Subcutaneous adipose tissue (tissue), 4 donors: ENCODE data around the gene APPL2. TPM values are rescaled to one million over a fixed set of nuclear protein-coding genes. Genes with fewer than 3 reads are reported as not detected.

ENCODE experiments used
- CTCF ChIP-seq: fragments of 450-650 bp; IDR thresholded peaks from one replicate; pipeline ENCODE4 v1.5.1; 2016; ENCODE audit warnings: low read depth, mild to moderate bottlenecking, control low read depth, antibody characterized with exemption, moderate library complexity
- total RNA-seq, 4 donors: library from RNA; depleted of rRNA; stranded (reverse); fragments of >200 nt; gene quantifications; one replicate each; pipeline ENCODE4 v1.1.0, GENCODE V29; 2016

APPL2 gene
- total RNA-seq, 4 donors from 2014 or later: 64.6 to 127 (median 94.1) TPM

GRCh38 chr12:105214148-105214547 lies 21.8 kb downstream of the APPL2 start:
- TF ChIP-seq CTCF: no peak

GRCh38 chr12:105212438-105212837 lies 23.5 kb downstream of the APPL2 start:
- no peak for TF ChIP-seq CTCF

- TF ChIP-seq CTCF: no peak
Observed at GRCh38 chr12:105209091-105209490, 26.9 kb downstream of the APPL2 start.

GRCh38 chr12:105206686-105207374 lies 29.1 kb downstream of the APPL2 start:
- no peak for TF ChIP-seq CTCF

GRCh38 chr12:105205322-105206048 lies 30.5 kb downstream of the APPL2 start:
- TF ChIP-seq CTCF: no peak

- no peak for TF ChIP-seq CTCF
Observed at GRCh38 chr12:105204916-105205315, 31.1 kb downstream of the APPL2 start.

GRCh38 chr12:105204127-105204526 lies 31.8 kb downstream of the APPL2 start:
- no peak for TF ChIP-seq CTCF
